GM12878 (cell line): Measurements from ENCODE around the gene SGK2. TPM values are rescaled to one million over a fixed set of nuclear protein-coding genes. Genes with fewer than 3 reads are reported as not detected.

ENCODE experiments used
- ATAC-seq: fragments of 200-7000 bp; cut with Tn5 transposase; 3 replicates; pipeline ENCODE4 v1.9.1; 2020; ENCODE audit warnings: mild to moderate bottlenecking, moderate library complexity
- BruUV-seq: library from RNA; stranded (reverse); fragments of 400-500 nt; replicated peaks from 2 replicates; lab custom pipeline; 2021; lab: Mats Ljungman, UMichigan
- CTCF ChIA-PET: fragments of 300-600 bp; sonication (Branson Sonifier 250); formaldehyde crosslinking; extraction: SDS; loops from one replicate; lab custom pipeline; 2021; ENCODE audit warnings: inconsistent platforms; lab: Yijun Ruan, JAX
- POLR2A ChIA-PET: fragments of 350-600 bp; formaldehyde crosslinking; extraction: SDS; loops from one replicate; lab custom pipeline; 2021; ENCODE audit warnings: inconsistent platforms; lab: Charles Lee
- RAD21 ChIA-PET: fragments of 300-600 bp; sonication (Branson Sonifier 250); formaldehyde crosslinking; loops from one replicate; lab custom pipeline; 2023; ENCODE audit warnings: antibody characterized with exemption; ENCODE audit not compliant: unreplicated experiment; lab: Charles Lee
- SMC1A ChIA-PET: fragments of 300-600 bp; sonication (Branson Sonifier 250); formaldehyde crosslinking; loops from one replicate; lab custom pipeline; 2023; ENCODE audit not compliant: unreplicated experiment, uncharacterized antibody; lab: Charles Lee
- DNase-seq: peaks from one replicate; pipeline ENCODE4 v3.0.0-alpha.2; 2011; ENCODE audit warnings: low read depth, low spot score
- FAIRE-seq: peaks from 3 replicates; lab custom pipeline; 2011; peaks lifted over from hg19 to GRCh38; lab: Jason Lieb, UNC
- H2AFZ ChIP-seq: 2 replicates; pipeline ENCODE4 v1.6.0; 2011; ENCODE audit warnings: low read depth, low read length, control low read depth; ENCODE audit not compliant: control insufficient read depth
- H3K27ac ChIP-seq: 2 replicates; pipeline ENCODE4 v1.5.1; 2011; ENCODE audit warnings: control low read depth; ENCODE audit not compliant: control insufficient read depth, insufficient read depth
- H3K27me3 ChIP-seq, 2 experiments: replicated peaks in 1 of 2; 2 replicates each; pipeline versions ENCODE4 v1.6.0 to v1.6.1; 2011; ENCODE audit warnings: low read length in 1 of 2; ENCODE audit not compliant: control insufficient read depth in 2 of 2, insufficient read depth in 2 of 2
- H3K36me3 ChIP-seq, 2 experiments: 2 replicates each; pipeline ENCODE4 v1.5.1; 2011; ENCODE audit warnings: low read length in 1 of 2; ENCODE audit not compliant: control insufficient read depth in 2 of 2, insufficient read depth in 2 of 2
- H3K4me1 ChIP-seq: 2 replicates; pipeline ENCODE4 v1.6.1; 2011; ENCODE audit warnings: mild to moderate bottlenecking, low read length, moderate library complexity, mixed read lengths; ENCODE audit not compliant: control insufficient read depth, insufficient read depth
- H3K4me2 ChIP-seq: 2 replicates; pipeline ENCODE4 v1.6.0; 2011; ENCODE audit warnings: control low read depth; ENCODE audit not compliant: control insufficient read depth, insufficient read depth
- H3K4me3 ChIP-seq: fragments of 200-600 bp; sonication (generic); 2 replicates; pipeline ENCODE4 v1.5.1; 2016
- H3K79me2 ChIP-seq: 2 replicates; pipeline ENCODE4 v1.6.0; 2011; ENCODE audit warnings: low read length; ENCODE audit not compliant: control insufficient read depth, insufficient read depth
- H3K9ac ChIP-seq: 2 replicates; pipeline ENCODE4 v1.8.0; 2011; ENCODE audit warnings: low read length, control low read depth, mixed read lengths; ENCODE audit not compliant: control insufficient read depth, insufficient read depth
- H3K9me3 ChIP-seq: replicated peaks from 3 replicates; pipeline ENCODE4 v1.5.1; 2011; ENCODE audit warnings: mild to moderate bottlenecking, low read length; ENCODE audit not compliant: control insufficient read depth, insufficient read depth
- H4K20me1 ChIP-seq: 2 replicates; pipeline ENCODE4 v1.6.0; 2011; ENCODE audit not compliant: control insufficient read depth, insufficient read depth
- CBX5 ChIP-seq: sonication (generic); IDR thresholded peaks from 2 replicates; pipeline ENCODE4 v1.6.1; 2016; ENCODE audit warnings: low read depth, moderate library complexity, mild to moderate bottlenecking, inconsistent platforms
- CHD1 ChIP-seq: IDR thresholded peaks from 2 replicates; pipeline ENCODE4 v1.6.1; 2012; ENCODE audit warnings: low read depth, low read length, improper control_type of control experiment
- GATAD2B ChIP-seq: fragments of 450-650 bp; conservative IDR thresholded peaks from 2 replicates; pipeline ENCODE4 v1.6.1; 2017; ENCODE audit warnings: low read depth, mild to moderate bottlenecking, moderate library complexity
- JUND ChIP-seq: IDR thresholded peaks from 2 replicates; pipeline ENCODE4 v1.6.1; 2012; ENCODE audit warnings: low read depth, mild to moderate bottlenecking, low read length, improper control_type of control experiment, moderate library complexity
- KDM1A ChIP-seq: fragments of 200-600 bp; sonication (generic); IDR thresholded peaks from 2 replicates; pipeline ENCODE4 v1.6.1; 2016; ENCODE audit warnings: borderline replicate concordance
- ZBED1 ChIP-seq: IDR thresholded peaks from 2 replicates; pipeline ENCODE4 v1.6.1; 2016; ENCODE audit warnings: borderline replicate concordance
- whole genome bisulfite sequencing: methylation state at CpG from one replicate; pipeline ENCODE4 v1.1.6; 2016; ENCODE audit warnings: low lambda C conversion rate; ENCODE audit not compliant: insufficient replicate concordance, insufficient coverage; ENCODE audit errors: missing lambda C conversion rate; 5-methylcytosine and 5-hydroxymethylcytosine counted together
- in situ Hi-C: fragments of 300-500 bp; cut with MboI; formaldehyde crosslinking; loops from 9 replicates; pipeline ENCODE4 v1.14.3; 2018; ENCODE audit warnings: mixed read lengths
- intact Hi-C: fragments of 100-400 bp; cut with micrococcal nuclease; formaldehyde crosslinking; loops from one replicate; pipeline ENCODE4 v1.14.2; 2022; ENCODE audit not compliant: unreplicated experiment
- polyA plus RNA-seq, 11 experiments: library from polyadenylated mRNA; depleted of rRNA in 4 of 11; unstranded in 6 of 11; stranded (reverse) in 5 of 11; fragments of >200 nt; fragmentation: Nextera tagmentation in 4 of 11; fragmentation: Illumina TruSeq in 1 of 11; extraction: Ambion mirVana in 4 of 11; extraction: Trizol in 1 of 11; gene quantifications; 1 replicate in 1 of 11; 2 replicates in 10 of 11; pipeline versions ENCODE4 v1.2.1 to v1.2.3, GENCODE V29; 2011 to 2016; ENCODE audit warnings: inconsistent platforms in 2 of 11, missing spikeins in 2 of 11, low read depth in 1 of 11
- total RNA-seq, 4 experiments: library from RNA; depleted of rRNA in 3 of 4; stranded (reverse); fragments of >200 nt in 3 of 4; fragmentation: Illumina TruSeq in 1 of 4; extraction: Trizol in 1 of 4; gene quantifications; 2 replicates each; pipeline versions ENCODE4 v1.2.1 to v1.2.3, GENCODE V29; 2013 to 2021
- TF ChIP-seq, protein P1 (sequence below): IDR thresholded peaks from 2 replicates; pipeline ENCODE4 v1.6.1; 2012; ENCODE audit warnings: mild to moderate bottlenecking, low read depth, low read length
- TF ChIP-seq, protein P2 (sequence below): fragments of 450-650 bp; IDR thresholded peaks from 2 replicates; pipeline ENCODE4 v1.6.1; 2016; ENCODE audit warnings: mild to moderate bottlenecking, moderate library complexity, borderline replicate concordance
- TF ChIP-seq, protein P3 (sequence below): fragments of 450-650 bp; IDR thresholded peaks from 2 replicates; pipeline ENCODE4 v1.6.1; 2017; ENCODE audit warnings: mild to moderate bottlenecking, moderate library complexity
- TF ChIP-seq, protein P4 (sequence below): fragments of 450-650 bp; IDR thresholded peaks from 2 replicates; pipeline ENCODE4 v1.6.1; 2017; ENCODE audit warnings: low read depth, mild to moderate bottlenecking, moderate library complexity

SGK2 gene
- total and polyA plus RNA-seq, 10 of the 15 experiments (the other 5 are each of a cell fraction or from before 2014, with no cell fraction given) = 0.04 to 0.96 (median 0.22) TPM; not detected in 3

DNA sequence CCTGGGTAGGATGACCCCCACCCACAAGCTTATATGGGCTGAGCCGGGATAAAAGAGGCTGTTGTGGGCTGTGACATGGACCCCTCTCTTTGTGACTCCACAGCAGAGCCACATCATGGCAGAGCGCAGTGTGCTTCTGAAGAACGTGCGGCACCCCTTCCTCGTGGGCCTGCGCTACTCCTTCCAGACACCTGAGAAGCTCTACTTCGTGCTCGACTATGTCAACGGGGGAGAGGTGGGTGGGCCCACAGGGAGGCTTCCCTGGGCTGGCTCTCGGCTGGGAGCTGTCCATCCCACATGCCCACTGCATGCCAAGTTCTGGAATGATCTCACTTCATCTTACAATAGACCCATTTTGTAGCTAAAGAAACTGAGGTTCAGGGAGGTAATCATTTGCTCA is 10.5 kb downstream of the SGK2 start:
- FAIRE-seq (no peak), DNase-seq (no peak), ATAC-seq (no peak)
- ChIA-PET RAD21 (interaction anchor here (1.1 to 1.7 kb wide), 2 partner anchors 31 to 123 kb away, joined by 4 read pairs; no protein-coding TSS in a partner anchor), CTCF (interaction anchor here (0.5 to 1.1 kb wide), 2 partner anchors 27 to 123 kb away, joined by 4 to 5 read pairs; no protein-coding TSS in a partner anchor), SMC1A (interaction anchor here (1.5 to 2.5 kb wide), 2 partner anchors 11 to 15 kb away, joined by 3 to 8 read pairs; partner anchors contain the start of gene SGK2), POLR2A (no interaction called here)
- Histone ChIP-seq H3K36me3 (no peaks in the 10 kb centered on the region), H3K4me2 (no peak overlapping the region), H3K27ac (no peak overlapping the region), H3K27me3 (no peaks in the 10 kb centered on the region), H4K20me1 (no peaks in the 10 kb centered on the region), H2AFZ (no peak overlapping the region), H3K9me3 (no peaks in the 10 kb centered on the region), H3K4me3 (no peak overlapping the region), H3K79me2 (no peaks in the 10 kb centered on the region), H3K4me1 (no peaks in the 10 kb centered on the region), H3K9ac (no peak overlapping the region)
- WGBS = 65% methylated on average over 10 of the region's 10 CpGs
- no TSS peak for BruUV-seq
- in situ Hi-C loops (no loop called here), intact Hi-C loops (no loop called here)
- TF ChIP-seq, protein P1, sequence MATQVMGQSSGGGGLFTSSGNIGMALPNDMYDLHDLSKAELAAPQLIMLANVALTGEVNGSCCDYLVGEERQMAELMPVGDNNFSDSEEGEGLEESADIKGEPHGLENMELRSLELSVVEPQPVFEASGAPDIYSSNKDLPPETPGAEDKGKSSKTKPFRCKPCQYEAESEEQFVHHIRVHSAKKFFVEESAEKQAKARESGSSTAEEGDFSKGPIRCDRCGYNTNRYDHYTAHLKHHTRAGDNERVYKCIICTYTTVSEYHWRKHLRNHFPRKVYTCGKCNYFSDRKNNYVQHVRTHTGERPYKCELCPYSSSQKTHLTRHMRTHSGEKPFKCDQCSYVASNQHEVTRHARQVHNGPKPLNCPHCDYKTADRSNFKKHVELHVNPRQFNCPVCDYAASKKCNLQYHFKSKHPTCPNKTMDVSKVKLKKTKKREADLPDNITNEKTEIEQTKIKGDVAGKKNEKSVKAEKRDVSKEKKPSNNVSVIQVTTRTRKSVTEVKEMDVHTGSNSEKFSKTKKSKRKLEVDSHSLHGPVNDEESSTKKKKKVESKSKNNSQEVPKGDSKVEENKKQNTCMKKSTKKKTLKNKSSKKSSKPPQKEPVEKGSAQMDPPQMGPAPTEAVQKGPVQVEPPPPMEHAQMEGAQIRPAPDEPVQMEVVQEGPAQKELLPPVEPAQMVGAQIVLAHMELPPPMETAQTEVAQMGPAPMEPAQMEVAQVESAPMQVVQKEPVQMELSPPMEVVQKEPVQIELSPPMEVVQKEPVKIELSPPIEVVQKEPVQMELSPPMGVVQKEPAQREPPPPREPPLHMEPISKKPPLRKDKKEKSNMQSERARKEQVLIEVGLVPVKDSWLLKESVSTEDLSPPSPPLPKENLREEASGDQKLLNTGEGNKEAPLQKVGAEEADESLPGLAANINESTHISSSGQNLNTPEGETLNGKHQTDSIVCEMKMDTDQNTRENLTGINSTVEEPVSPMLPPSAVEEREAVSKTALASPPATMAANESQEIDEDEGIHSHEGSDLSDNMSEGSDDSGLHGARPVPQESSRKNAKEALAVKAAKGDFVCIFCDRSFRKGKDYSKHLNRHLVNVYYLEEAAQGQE = no peak
- TF ChIP-seq CHD1 = no peak
- TF ChIP-seq, protein P2, sequence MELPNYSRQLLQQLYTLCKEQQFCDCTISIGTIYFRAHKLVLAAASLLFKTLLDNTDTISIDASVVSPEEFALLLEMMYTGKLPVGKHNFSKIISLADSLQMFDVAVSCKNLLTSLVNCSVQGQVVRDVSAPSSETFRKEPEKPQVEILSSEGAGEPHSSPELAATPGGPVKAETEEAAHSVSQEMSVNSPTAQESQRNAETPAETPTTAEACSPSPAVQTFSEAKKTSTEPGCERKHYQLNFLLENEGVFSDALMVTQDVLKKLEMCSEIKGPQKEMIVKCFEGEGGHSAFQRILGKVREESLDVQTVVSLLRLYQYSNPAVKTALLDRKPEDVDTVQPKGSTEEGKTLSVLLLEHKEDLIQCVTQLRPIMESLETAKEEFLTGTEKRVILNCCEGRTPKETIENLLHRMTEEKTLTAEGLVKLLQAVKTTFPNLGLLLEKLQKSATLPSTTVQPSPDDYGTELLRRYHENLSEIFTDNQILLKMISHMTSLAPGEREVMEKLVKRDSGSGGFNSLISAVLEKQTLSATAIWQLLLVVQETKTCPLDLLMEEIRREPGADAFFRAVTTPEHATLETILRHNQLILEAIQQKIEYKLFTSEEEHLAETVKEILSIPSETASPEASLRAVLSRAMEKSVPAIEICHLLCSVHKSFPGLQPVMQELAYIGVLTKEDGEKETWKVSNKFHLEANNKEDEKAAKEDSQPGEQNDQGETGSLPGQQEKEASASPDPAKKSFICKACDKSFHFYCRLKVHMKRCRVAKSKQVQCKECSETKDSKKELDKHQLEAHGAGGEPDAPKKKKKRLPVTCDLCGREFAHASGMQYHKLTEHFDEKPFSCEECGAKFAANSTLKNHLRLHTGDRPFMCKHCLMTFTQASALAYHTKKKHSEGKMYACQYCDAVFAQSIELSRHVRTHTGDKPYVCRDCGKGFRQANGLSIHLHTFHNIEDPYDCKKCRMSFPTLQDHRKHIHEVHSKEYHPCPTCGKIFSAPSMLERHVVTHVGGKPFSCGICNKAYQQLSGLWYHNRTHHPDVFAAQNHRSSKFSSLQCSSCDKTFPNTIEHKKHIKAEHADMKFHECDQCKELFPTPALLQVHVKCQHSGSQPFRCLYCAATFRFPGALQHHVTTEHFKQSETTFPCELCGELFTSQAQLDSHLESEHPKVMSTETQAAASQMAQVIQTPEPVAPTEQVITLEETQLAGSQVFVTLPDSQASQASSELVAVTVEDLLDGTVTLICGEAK = no peak
- TF ChIP-seq JUND = no peak
- TF ChIP-seq CBX5 = no peak
- TF ChIP-seq, protein P3, sequence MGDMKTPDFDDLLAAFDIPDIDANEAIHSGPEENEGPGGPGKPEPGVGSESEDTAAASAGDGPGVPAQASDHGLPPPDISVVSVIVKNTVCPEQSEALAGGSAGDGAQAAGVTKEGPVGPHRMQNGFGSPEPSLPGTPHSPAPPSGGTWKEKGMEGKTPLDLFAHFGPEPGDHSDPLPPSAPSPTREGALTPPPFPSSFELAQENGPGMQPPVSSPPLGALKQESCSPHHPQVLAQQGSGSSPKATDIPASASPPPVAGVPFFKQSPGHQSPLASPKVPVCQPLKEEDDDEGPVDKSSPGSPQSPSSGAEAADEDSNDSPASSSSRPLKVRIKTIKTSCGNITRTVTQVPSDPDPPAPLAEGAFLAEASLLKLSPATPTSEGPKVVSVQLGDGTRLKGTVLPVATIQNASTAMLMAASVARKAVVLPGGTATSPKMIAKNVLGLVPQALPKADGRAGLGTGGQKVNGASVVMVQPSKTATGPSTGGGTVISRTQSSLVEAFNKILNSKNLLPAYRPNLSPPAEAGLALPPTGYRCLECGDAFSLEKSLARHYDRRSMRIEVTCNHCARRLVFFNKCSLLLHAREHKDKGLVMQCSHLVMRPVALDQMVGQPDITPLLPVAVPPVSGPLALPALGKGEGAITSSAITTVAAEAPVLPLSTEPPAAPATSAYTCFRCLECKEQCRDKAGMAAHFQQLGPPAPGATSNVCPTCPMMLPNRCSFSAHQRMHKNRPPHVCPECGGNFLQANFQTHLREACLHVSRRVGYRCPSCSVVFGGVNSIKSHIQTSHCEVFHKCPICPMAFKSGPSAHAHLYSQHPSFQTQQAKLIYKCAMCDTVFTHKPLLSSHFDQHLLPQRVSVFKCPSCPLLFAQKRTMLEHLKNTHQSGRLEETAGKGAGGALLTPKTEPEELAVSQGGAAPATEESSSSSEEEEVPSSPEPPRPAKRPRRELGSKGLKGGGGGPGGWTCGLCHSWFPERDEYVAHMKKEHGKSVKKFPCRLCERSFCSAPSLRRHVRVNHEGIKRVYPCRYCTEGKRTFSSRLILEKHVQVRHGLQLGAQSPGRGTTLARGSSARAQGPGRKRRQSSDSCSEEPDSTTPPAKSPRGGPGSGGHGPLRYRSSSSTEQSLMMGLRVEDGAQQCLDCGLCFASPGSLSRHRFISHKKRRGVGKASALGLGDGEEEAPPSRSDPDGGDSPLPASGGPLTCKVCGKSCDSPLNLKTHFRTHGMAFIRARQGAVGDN = no peak
- TF ChIP-seq KDM1A = no peak
- no peak for TF ChIP-seq GATAD2B
- no peak for TF ChIP-seq ZBED1
- TF ChIP-seq, protein P4, sequence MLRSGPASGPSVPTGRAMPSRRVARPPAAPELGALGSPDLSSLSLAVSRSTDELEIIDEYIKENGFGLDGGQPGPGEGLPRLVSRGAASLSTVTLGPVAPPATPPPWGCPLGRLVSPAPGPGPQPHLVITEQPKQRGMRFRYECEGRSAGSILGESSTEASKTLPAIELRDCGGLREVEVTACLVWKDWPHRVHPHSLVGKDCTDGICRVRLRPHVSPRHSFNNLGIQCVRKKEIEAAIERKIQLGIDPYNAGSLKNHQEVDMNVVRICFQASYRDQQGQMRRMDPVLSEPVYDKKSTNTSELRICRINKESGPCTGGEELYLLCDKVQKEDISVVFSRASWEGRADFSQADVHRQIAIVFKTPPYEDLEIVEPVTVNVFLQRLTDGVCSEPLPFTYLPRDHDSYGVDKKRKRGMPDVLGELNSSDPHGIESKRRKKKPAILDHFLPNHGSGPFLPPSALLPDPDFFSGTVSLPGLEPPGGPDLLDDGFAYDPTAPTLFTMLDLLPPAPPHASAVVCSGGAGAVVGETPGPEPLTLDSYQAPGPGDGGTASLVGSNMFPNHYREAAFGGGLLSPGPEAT = no peak
